K562 (cell line): ENCODE measurements around the gene POLR3GL. TPM values are rescaled to one million over a fixed set of nuclear protein-coding genes. Genes with fewer than 3 reads are reported as not detected.
A peak's percentile ranks its signal among the peaks of the same experiment; 100 is the strongest.

Experiments
- CHD1 ChIP-seq: fragments of 200-600 bp; sonication (generic); IDR thresholded peaks from one replicate; pipeline ENCODE4 v1.6.1; 2012; ENCODE audit warnings: mild to moderate bottlenecking, moderate library complexity, low read length, inconsistent platforms
- FOXA1 ChIP-seq: fragments of 450-650 bp; IDR thresholded peaks from 2 replicates; pipeline ENCODE4 v1.6.1; 2016; ENCODE audit warnings: mild to moderate bottlenecking, borderline replicate concordance
- HNRNPH1 ChIP-seq: fragments of 200-400 bp; formaldehyde crosslinking; optimal IDR thresholded peaks from 2 replicates; pipeline ENCODE3; 2017; ENCODE audit warnings: low read depth, mild to moderate bottlenecking, low read length, moderate library complexity
- LCOR ChIP-seq: sonication (generic); formaldehyde crosslinking; IDR thresholded peaks from 2 replicates; pipeline ENCODE4 v1.8.0; 2022; ENCODE audit warnings: mild to moderate bottlenecking, missing genetic modification reagents
- MTF1 ChIP-seq: fragments of 250-450 bp; sonication (Bioruptor Pico); IDR thresholded peaks from 2 replicates; pipeline ENCODE4 v1.9.0; 2021; ENCODE audit warnings: moderate library complexity, mild to moderate bottlenecking, inconsistent platforms, borderline replicate concordance
- NFXL1 ChIP-seq: fragments of 450-650 bp; formaldehyde crosslinking; IDR thresholded peaks from 2 replicates; pipeline ENCODE4 v1.4.0; 2021; ENCODE audit warnings: mild to moderate bottlenecking
- NR2C1 ChIP-seq, 2 experiments: fragments of 450-650 bp; IDR thresholded peaks; 2 replicates each; pipeline ENCODE4 v1.6.1; 2017; ENCODE audit warnings: mild to moderate bottlenecking in 2 of 2, antibody characterized with exemption in 1 of 2, inconsistent platforms in 1 of 2, missing compliant biosample characterization in 1 of 2, missing genetic modification characterization in 1 of 2
- PHF21A ChIP-seq: fragments of 450-650 bp; IDR thresholded peaks from 2 replicates; pipeline ENCODE4 v1.6.1; 2017; ENCODE audit warnings: low read depth, borderline replicate concordance
- POLR2B ChIP-seq: fragments of 450-650 bp; IDR thresholded peaks from 2 replicates; pipeline ENCODE4 v1.6.1; 2018; ENCODE audit warnings: low read depth; ENCODE audit not compliant: partially characterized antibody
- RAD21 ChIP-seq, 2 experiments: fragments of 250-450 bp in 1 of 2; fragments of 450-650 bp in 1 of 2; sonication (Bioruptor Pico) in 1 of 2; formaldehyde crosslinking in 1 of 2; IDR thresholded peaks in 1 of 2; conservative IDR thresholded peaks in 1 of 2; 2 replicates each; pipeline versions ENCODE4 v1.4.0 to v1.8.0; 2020 to 2022; ENCODE audit warnings: mild to moderate bottlenecking in 2 of 2, moderate library complexity in 1 of 2
- RAD51 ChIP-seq: fragments of 450-650 bp; IDR thresholded peaks from 2 replicates; pipeline ENCODE4 v1.7.1; 2016; ENCODE audit warnings: low read depth, mild to moderate bottlenecking, borderline replicate concordance
- RBM17 ChIP-seq: fragments of 200-400 bp; formaldehyde crosslinking; IDR thresholded peaks from 2 replicates; pipeline ENCODE4 v1.6.1; 2017; ENCODE audit warnings: low read depth, mild to moderate bottlenecking, low read length, borderline replicate concordance
- SIX5 ChIP-seq, 2 experiments: IDR thresholded peaks; 2 replicates each; pipeline ENCODE4 v1.6.1; 2011; ENCODE audit warnings: low read length in 2 of 2, borderline replicate concordance in 1 of 2, low read depth in 1 of 2, mild to moderate bottlenecking in 1 of 2, moderate library complexity in 1 of 2; ENCODE audit not compliant: insufficient read depth in 1 of 2
- ZBTB43 ChIP-seq: sonication (generic); formaldehyde crosslinking; IDR thresholded peaks from 2 replicates; pipeline ENCODE4 v1.8.0; 2023; ENCODE audit warnings: mild to moderate bottlenecking, missing genetic modification reagents
- ZKSCAN1 ChIP-seq: fragments of 150-350 bp; IDR thresholded peaks from 2 replicates; pipeline ENCODE4 v1.6.1; 2016; ENCODE audit warnings: low read depth, low read length
- ZNF140 ChIP-seq: fragments of 250-450 bp; sonication (Bioruptor Pico); IDR thresholded peaks from 2 replicates; pipeline ENCODE4 v1.8.0; 2021; ENCODE audit warnings: moderate library complexity, mild to moderate bottlenecking, inconsistent platforms
- ZNF277 ChIP-seq: fragments of 250-450 bp; sonication (Bioruptor Pico); IDR thresholded peaks from 2 replicates; pipeline ENCODE4 v1.8.0; 2022; ENCODE audit warnings: inconsistent platforms, mild to moderate bottlenecking, moderate library complexity, borderline replicate concordance
- ZNF41 ChIP-seq: fragments of 250-450 bp; sonication (Bioruptor Pico); conservative IDR thresholded peaks from 2 replicates; pipeline ENCODE4 v1.4.0; 2020; ENCODE audit warnings: mild to moderate bottlenecking
- ZNF449 ChIP-seq: fragments of 250-450 bp; sonication (Bioruptor Pico); IDR thresholded peaks from 2 replicates; pipeline ENCODE4 v1.8.0; 2022; ENCODE audit warnings: moderate library complexity, mild to moderate bottlenecking, inconsistent platforms
- ZNF518B ChIP-seq: fragments of 250-450 bp; sonication (Bioruptor Pico); IDR thresholded peaks from 2 replicates; pipeline ENCODE4 v1.5.0; 2021; ENCODE audit warnings: mild to moderate bottlenecking, moderate library complexity
- polyA plus RNA-seq, 8 experiments: library from polyadenylated mRNA; depleted of rRNA in 4 of 8; stranded (reverse) in 5 of 8; unstranded in 3 of 8; fragments of >200 nt; fragmentation: Nextera tagmentation in 2 of 8; fragmentation: Illumina TruSeq in 1 of 8; extraction: Ambion mirVana in 2 of 8; extraction: Trizol in 1 of 8; gene quantifications; 2 replicates each; pipeline versions ENCODE4 v1.2.1 to v1.2.3, GENCODE V29; 2011 to 2014; ENCODE audit warnings: inconsistent platforms in 1 of 8, missing spikeins in 1 of 8
- total RNA-seq, 7 experiments: library from RNA; depleted of rRNA in 6 of 7; stranded (reverse); fragments of >200 nt in 6 of 7; fragmentation: Illumina TruSeq in 2 of 7; extraction: Trizol in 2 of 7; gene quantifications; 2 replicates each; pipeline versions ENCODE4 v1.2.1 to v1.2.3, GENCODE V29; 2011 to 2021; ENCODE audit warnings: low replicate concordance in 1 of 7

POLR3GL gene
- total and polyA plus RNA-seq, 9 of the 15 experiments (the other 6 are each of a cell fraction or from before 2014, with no cell fraction given) = 14.6 to 48.4 (median 38.2) TPM

- TF ChIP-seq ZNF277 (CRISPR knock-in tag) (no peak), LCOR (CRISPR knock-in tag) (no peak), RAD21 (CRISPR knock-in tag; conservative IDR thresholded peaks at IDR 0.05 in 1 of 2, IDR thresholded peaks at IDR 0.05 in 1 of 2) (no peak), SIX5 (IDR thresholded peaks at IDR 0.05; ENCODE audit: borderline replicate concordance in 1 of 2, insufficient read depth in 1 of 2, low read depth in 1 of 2, low read length in 2 of 2) (no peak), RAD51 (no peak), CHD1 (no peak), NFXL1 (no peak), ZNF41 (CRISPR knock-in tag) (no peak), ZBTB43 (CRISPR knock-in tag) (no peak), ZKSCAN1 (no peak), NR2C1 (IDR thresholded peaks at IDR 0.05) (no peak), NR2C1 (tag; IDR thresholded peaks at IDR 0.05) (0 out of 2 replicates have a peak, but pooled peaks have one; percentile 29), ZNF518B (CRISPR knock-in tag) (0 out of 2 replicates have a peak, but pooled peaks have one; percentile 59), RBM17 (no peak), HNRNPH1 (no peak), FOXA1 (no peak), POLR2B (peak; percentile 80), ZNF140 (CRISPR knock-in tag) (no peak), PHF21A (no peak), MTF1 (CRISPR knock-in tag) (no peak), ZNF449 (no peak)
Measured at GRCh38 chr1:145990249-145990855, 25.9 kb downstream of the POLR3GL start (continued).
